IMR-90 (cell line): ENCODE data around the gene ACSL1. TPM values are rescaled to one million over a fixed set of nuclear protein-coding genes. Genes with fewer than 3 reads are reported as not detected.

Source experiments
- ATAC-seq: fragments of 200-7000 bp; cut with Tn5 transposase; 2 replicates; pipeline ENCODE4 v1.9.1; 2020; ENCODE audit warnings: low read depth, mild to moderate bottlenecking, moderate library complexity
- BruUV-seq: library from RNA; stranded (reverse); fragments of 400-500 nt; replicated peaks from 2 replicates; lab custom pipeline; 2021; lab: Mats Ljungman, UMichigan
- CTCF ChIA-PET: fragments of 300-600 bp; formaldehyde crosslinking; extraction: SDS; loops from one replicate; lab custom pipeline; 2021; ENCODE audit warnings: antibody characterized with exemption; lab: Yijun Ruan, JAX
- POLR2A ChIA-PET: fragments of 300-600 bp; sonication (Branson Sonifier 250); formaldehyde crosslinking; loops from one replicate; lab custom pipeline; 2022; ENCODE audit warnings: antibody characterized with exemption; ENCODE audit not compliant: unreplicated experiment; lab: Charles Lee
- DNase-seq: peaks from one replicate; pipeline ENCODE4 v3.0.0; 2013
- H2AFZ ChIP-seq: replicated peaks from 2 replicates; pipeline ENCODE3; 2013; ENCODE audit warnings: low read length, mild to moderate bottlenecking; ENCODE audit not compliant: poor library complexity
- H2AK5ac ChIP-seq: 2 replicates; pipeline ENCODE4 v1.6.1; 2013; ENCODE audit warnings: low read depth, low read length, inconsistent platforms
- H2AK9ac ChIP-seq: replicated peaks from 2 replicates; pipeline ENCODE3; 2013; ENCODE audit warnings: mild to moderate bottlenecking, low read depth, low read length, moderate library complexity; ENCODE audit not compliant: poor library complexity
- H2BK120ac ChIP-seq: 2 replicates; pipeline ENCODE4 v1.6.1; 2013; ENCODE audit warnings: low read depth, low read length, inconsistent platforms
- H2BK15ac ChIP-seq: 3 replicates; pipeline ENCODE4 v1.6.1; 2013; ENCODE audit warnings: low read depth, low read length, inconsistent platforms
- H2BK20ac ChIP-seq: 2 replicates; pipeline ENCODE4 v1.6.1; 2013; ENCODE audit warnings: low read depth, mild to moderate bottlenecking, inconsistent platforms, low read length, moderate library complexity
- H2BK5ac ChIP-seq: 2 replicates; pipeline ENCODE4 v1.6.1; 2013; ENCODE audit warnings: mild to moderate bottlenecking, low read depth, low read length, inconsistent platforms; ENCODE audit not compliant: poor library complexity, severe bottlenecking
- H3K14ac ChIP-seq: replicated peaks from 2 replicates; pipeline ENCODE4 v1.6.1; 2013; ENCODE audit warnings: low read depth, low read length, inconsistent platforms
- H3K18ac ChIP-seq: 2 replicates; pipeline ENCODE4 v1.6.1; 2013; ENCODE audit warnings: low read depth, low read length, control low read depth
- H3K23ac ChIP-seq: 2 replicates; pipeline ENCODE4 v1.6.1; 2013; ENCODE audit warnings: low read depth, low read length, inconsistent platforms
- H3K27ac ChIP-seq: 2 replicates; pipeline ENCODE4 v1.5.1; 2013; ENCODE audit warnings: mild to moderate bottlenecking, control low read depth, low read length; ENCODE audit not compliant: insufficient read depth
- H3K27me3 ChIP-seq: 2 replicates; pipeline ENCODE4 v1.6.1; 2013; ENCODE audit warnings: low read length; ENCODE audit not compliant: control insufficient read depth, insufficient read depth
- H3K36me3 ChIP-seq: 2 replicates; pipeline ENCODE4 v1.6.1; 2013; ENCODE audit warnings: low read length, mixed read lengths; ENCODE audit not compliant: control insufficient read depth, insufficient read depth
- H3K4ac ChIP-seq: 2 replicates; pipeline ENCODE4 v1.6.1; 2013; ENCODE audit warnings: low read depth, low read length, inconsistent platforms
- H3K4me1 ChIP-seq: 2 replicates; pipeline ENCODE4 v1.6.1; 2013; ENCODE audit warnings: low read length, mixed read lengths; ENCODE audit not compliant: control insufficient read depth, insufficient read depth
- H3K4me2 ChIP-seq: 2 replicates; pipeline ENCODE4 v1.6.1; 2013; ENCODE audit warnings: low read depth, mild to moderate bottlenecking, control low read depth, low read length, moderate library complexity
- H3K4me3 ChIP-seq: 2 replicates; pipeline ENCODE4 v1.5.1; 2013; ENCODE audit warnings: low read depth, mild to moderate bottlenecking, control low read depth, low read length, moderate library complexity; ENCODE audit not compliant: insufficient read depth
- H3K56ac ChIP-seq: 2 replicates; pipeline ENCODE4 v1.6.1; 2013; ENCODE audit warnings: low read length, inconsistent platforms; ENCODE audit not compliant: insufficient read depth; ENCODE audit errors: extremely low read depth
- H3K79me1 ChIP-seq, 2 experiments: 2 replicates each; pipeline ENCODE4 v1.6.1; 2013; ENCODE audit warnings: low read length in 2 of 2, inconsistent platforms in 1 of 2, low read depth in 1 of 2
- H3K9ac ChIP-seq: 2 replicates; pipeline ENCODE4 v1.6.1; 2013; ENCODE audit warnings: low read depth, low read length, control low read depth
- H3K9me1 ChIP-seq: 2 replicates; pipeline ENCODE4 v1.6.1; 2013; ENCODE audit warnings: low read length, inconsistent platforms; ENCODE audit not compliant: insufficient read depth
- H3K9me3 ChIP-seq: 2 replicates; pipeline ENCODE4 v1.6.1; 2013; ENCODE audit warnings: low read length; ENCODE audit not compliant: control insufficient read depth, insufficient read depth
- H4K20me1 ChIP-seq: 2 replicates; pipeline ENCODE4 v1.6.1; 2013; ENCODE audit warnings: low read length, inconsistent platforms; ENCODE audit not compliant: insufficient read depth
- H4K5ac ChIP-seq: 2 replicates; pipeline ENCODE4 v1.6.1; 2013; ENCODE audit warnings: mild to moderate bottlenecking, low read depth, low read length, control low read depth
- H4K8ac ChIP-seq, 2 experiments: 2 replicates each; pipeline ENCODE4 v1.6.1; 2013; ENCODE audit warnings: low read depth in 2 of 2, low read length in 2 of 2, control low read depth in 1 of 2, inconsistent platforms in 1 of 2
- H4K91ac ChIP-seq: 2 replicates; pipeline ENCODE4 v1.6.1; 2013; ENCODE audit warnings: low read depth, low read length, inconsistent platforms; ENCODE audit not compliant: insufficient read depth
- BHLHE40 ChIP-seq: fragments of 150-350 bp; IDR thresholded peaks from 2 replicates; pipeline ENCODE4 v1.6.1; 2016; ENCODE audit warnings: mild to moderate bottlenecking, low read depth, low read length
- CEBPB ChIP-seq: IDR thresholded peaks from 2 replicates; pipeline ENCODE4 v1.6.1; 2012; ENCODE audit warnings: low read depth, low read length, improper control_type of control experiment
- CHD1 ChIP-seq: IDR thresholded peaks from 2 replicates; pipeline ENCODE4 v1.6.1; 2012; ENCODE audit warnings: low read depth, low read length, improper control_type of control experiment
- CTCF ChIP-seq: conservative IDR thresholded peaks from 2 replicates; pipeline ENCODE4 v1.5.1; 2012; ENCODE audit warnings: mild to moderate bottlenecking, low read depth, low read length, improper control_type of control experiment
- FOS ChIP-seq: fragments of 150-350 bp; IDR thresholded peaks from 2 replicates; pipeline ENCODE4 v1.6.1; 2016; ENCODE audit warnings: low read depth, low read length
- MAFK ChIP-seq: IDR thresholded peaks from 2 replicates; pipeline ENCODE4 v1.6.1; 2012; ENCODE audit warnings: low read depth, low read length, improper control_type of control experiment
- MXI1 ChIP-seq: IDR thresholded peaks from 2 replicates; pipeline ENCODE4 v1.6.1; 2012; ENCODE audit warnings: low read depth, mild to moderate bottlenecking, low read length, moderate library complexity, borderline replicate concordance
- NFE2L2 ChIP-seq: fragments of 150-350 bp; IDR thresholded peaks from 2 replicates; pipeline ENCODE4 v1.6.1; 2016; ENCODE audit warnings: low read depth, mild to moderate bottlenecking, low read length
- POLR2A ChIP-seq: IDR thresholded peaks from 2 replicates; pipeline ENCODE4 v1.6.1; 2012; ENCODE audit warnings: mild to moderate bottlenecking, low read depth, low read length
- RAD21 ChIP-seq: IDR thresholded peaks from 2 replicates; pipeline ENCODE4 v1.6.1; 2012; ENCODE audit warnings: low read length, improper control_type of control experiment
- RCOR1 ChIP-seq: IDR thresholded peaks from 2 replicates; pipeline ENCODE4 v1.6.1; 2012; ENCODE audit warnings: mild to moderate bottlenecking, low read length, improper control_type of control experiment; ENCODE audit not compliant: insufficient replicate concordance
- WGBS, 2 experiments: methylation state at CpG; one replicate each; pipeline versions ENCODE4 v1.1.5 to v1.1.7; 2013; ENCODE audit warnings: missing lambda C conversion rate in 2 of 2; ENCODE audit not compliant: insufficient read length in 1 of 2; ENCODE audit errors: extremely low coverage in 2 of 2; 5-methylcytosine and 5-hydroxymethylcytosine counted together
- dilution Hi-C: fragments of 300-500 bp; cut with HindIII; formaldehyde crosslinking; loops from one replicate; pipeline ENCODE4 v1.14.3; 2018; ENCODE audit warnings: low sequenced_read_pairs; ENCODE audit not compliant: unreplicated experiment
- in situ Hi-C: fragments of 300-500 bp; cut with MboI; formaldehyde crosslinking; loops from 3 replicates; pipeline ENCODE4 v1.14.3; 2019; ENCODE audit warnings: low sequenced_read_pairs, inconsistent platforms, mixed read lengths
- intact Hi-C: fragments of 100-400 bp; cut with micrococcal nuclease; formaldehyde crosslinking; loops from 2 replicates; pipeline ENCODE4 v1.10.0; 2022
- polyA plus RNA-seq, 3 experiments: library from polyadenylated mRNA; depleted of rRNA; stranded (reverse); fragments of >200 nt; gene quantifications; 2 replicates each; pipeline ENCODE4 v1.2.3, GENCODE V29; 2012; ENCODE audit warnings: low replicate concordance in 1 of 3
- total RNA-seq: library from RNA; depleted of rRNA; stranded (reverse); fragments of >200 nt; gene quantifications from 2 replicates; pipeline ENCODE4 v1.2.3, GENCODE V29; 2012
- TF ChIP-seq, protein P1 (sequence below): fragments of 150-350 bp; IDR thresholded peaks from 2 replicates; pipeline ENCODE4 v1.6.1; 2017; ENCODE audit warnings: mild to moderate bottlenecking, antibody characterized with exemption, low read length, low read depth
- TF ChIP-seq, protein P2 (sequence below): fragments of 150-350 bp; IDR thresholded peaks from 2 replicates; pipeline ENCODE4 v1.6.1; 2016; ENCODE audit warnings: low read depth, mild to moderate bottlenecking, low read length, moderate library complexity, borderline replicate concordance

Gene ACSL1
- total and polyA plus RNA-seq, 2 of the 4 experiments (the other 2 are of a cell fraction): 14.4 to 26.0 TPM

GRCh38 chr4:184853436-184853835 lies 27.7 kb upstream of the ACSL1 start:
- no peak for ATAC-seq
- Histone ChIP-seq H4K5ac (no peak overlapping the region), H3K9me3 (no peaks in the 10 kb centered on the region)

More at GRCh38 chr4:184853436-184853835, 27.7 kb upstream of the ACSL1 start:
- Histone ChIP-seq H4K20me1 (no peaks in the 10 kb centered on the region), H4K8ac (no peak overlapping the region), H3K9me1 (no peaks in the 10 kb centered on the region), H3K18ac (no peak overlapping the region), H3K23ac (no peak overlapping the region), H2AFZ (no peak overlapping the region), H2BK15ac (no peak overlapping the region), H2BK120ac (no peak overlapping the region), H3K27me3 (peaks cover 14% of the 10 kb centered on the region), H3K56ac (no peak overlapping the region), H3K79me1 (no peaks in the 10 kb centered on the region), H3K4me3 (no peak overlapping the region), H3K9ac (no peak overlapping the region), H3K36me3 (no peaks in the 10 kb centered on the region), H3K4me2 (no peak overlapping the region), H2BK5ac (no peak overlapping the region), H3K4me1 (no peaks in the 10 kb centered on the region), H3K4ac (no peak overlapping the region), H3K27ac (no peak overlapping the region), H4K91ac (no peak overlapping the region), H2AK9ac (no peak overlapping the region), H2BK20ac (no peak overlapping the region), H2AK5ac (no peak overlapping the region), H3K14ac (no peak overlapping the region)
- dilution Hi-C loops: no loop called here
- DNase-seq: no peak
- BruUV-seq: no TSS peak
- CTCF ChIA-PET: no interaction called here
- 68% methylated on average over 4 of the region's 9 CpGs; no CpG with 5 or more reads in 1 of the 2 experiments for WGBS, 2 experiments
- TF ChIP-seq, protein P1, sequence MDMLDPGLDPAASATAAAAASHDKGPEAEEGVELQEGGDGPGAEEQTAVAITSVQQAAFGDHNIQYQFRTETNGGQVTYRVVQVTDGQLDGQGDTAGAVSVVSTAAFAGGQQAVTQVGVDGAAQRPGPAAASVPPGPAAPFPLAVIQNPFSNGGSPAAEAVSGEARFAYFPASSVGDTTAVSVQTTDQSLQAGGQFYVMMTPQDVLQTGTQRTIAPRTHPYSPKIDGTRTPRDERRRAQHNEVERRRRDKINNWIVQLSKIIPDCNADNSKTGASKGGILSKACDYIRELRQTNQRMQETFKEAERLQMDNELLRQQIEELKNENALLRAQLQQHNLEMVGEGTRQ: no peak
- TF ChIP-seq RCOR1: no peak
- TF ChIP-seq BHLHE40: no peak
- TF ChIP-seq MXI1: no peak
- TF ChIP-seq FOS: no peak
- TF ChIP-seq POLR2A: no peak
- no peak for TF ChIP-seq RAD21
- no peak for TF ChIP-seq CHD1
- TF ChIP-seq CTCF: no peak
- TF ChIP-seq, protein P2, sequence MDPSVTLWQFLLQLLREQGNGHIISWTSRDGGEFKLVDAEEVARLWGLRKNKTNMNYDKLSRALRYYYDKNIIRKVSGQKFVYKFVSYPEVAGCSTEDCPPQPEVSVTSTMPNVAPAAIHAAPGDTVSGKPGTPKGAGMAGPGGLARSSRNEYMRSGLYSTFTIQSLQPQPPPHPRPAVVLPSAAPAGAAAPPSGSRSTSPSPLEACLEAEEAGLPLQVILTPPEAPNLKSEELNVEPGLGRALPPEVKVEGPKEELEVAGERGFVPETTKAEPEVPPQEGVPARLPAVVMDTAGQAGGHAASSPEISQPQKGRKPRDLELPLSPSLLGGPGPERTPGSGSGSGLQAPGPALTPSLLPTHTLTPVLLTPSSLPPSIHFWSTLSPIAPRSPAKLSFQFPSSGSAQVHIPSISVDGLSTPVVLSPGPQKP: no peak
- TF ChIP-seq MAFK: no peak
- TF ChIP-seq CEBPB: no peak
- no peak for TF ChIP-seq NFE2L2
- intact Hi-C loops: no loop called here
- POLR2A ChIA-PET: no interaction called here
- in situ Hi-C loops: no loop called here
